Measurements from ENCODE around the gene IL17RE. TPM values are rescaled to one million over a fixed set of nuclear protein-coding genes. Genes with fewer than 3 reads are reported as not detected.
A peak's percentile ranks its signal among the peaks of the same experiment; 100 is the strongest.

IL17RE gene
- total and polyA plus RNA-seq, 11 donors, result 0.65 to 6.9 (median 0.95) TPM

DNA sequence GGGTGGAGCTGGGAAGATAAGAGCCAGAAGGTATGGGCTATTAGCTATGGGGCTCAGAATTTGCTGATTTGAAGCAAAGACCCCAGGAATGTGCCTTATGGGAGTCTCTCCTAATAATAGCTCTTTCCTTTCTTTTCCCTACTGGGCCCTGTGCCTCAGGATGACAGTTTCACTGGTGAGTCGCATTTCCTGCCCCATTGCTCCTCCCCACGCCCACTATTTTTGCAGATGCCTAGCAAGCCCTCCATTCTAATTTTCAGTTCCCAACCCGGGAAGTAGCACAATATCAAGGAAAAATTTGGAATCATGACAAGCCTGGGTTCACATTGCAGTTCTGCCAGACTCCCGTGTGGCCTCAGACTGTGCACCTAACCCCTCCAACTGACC, 583 bp downstream of the IL17RE start:
- H3K27me3 ChIP-seq, result no peaks in the 10 kb centered on the region
- ATAC-seq, result peak in 2 of 4 donors; percentile 50 to 67

GRCh38 chr3:9903904-9904303, 1.3 kb downstream of the IL17RE start:
- WGBS, 4 donors, result 90 to 100% (median 94%) methylated on average over 4 of the region's 4 CpGs
- intact Hi-C loops (cut with DNase I), result no loop called here
- Histone ChIP-seq H3K27ac (peak overlapping the region in 1 of 12 donors; percentile 71), H3K36me3 (no peaks in the 10 kb centered on the region), H3K9me3 (no peaks in the 10 kb centered on the region), H3K4me1 (peaks cover 0 to 20% (median 7%) of the 10 kb centered on the region in 12 donors), H3K27me3 (no peaks in the 10 kb centered on the region), H3K4me3 (no peak overlapping the region)
- ATAC-seq (no peak), DNase-seq (no peak)
- TF ChIP-seq POLR2A (IDR thresholded peaks at IDR 0.05), result no peak
- TF ChIP-seq, protein P1, sequence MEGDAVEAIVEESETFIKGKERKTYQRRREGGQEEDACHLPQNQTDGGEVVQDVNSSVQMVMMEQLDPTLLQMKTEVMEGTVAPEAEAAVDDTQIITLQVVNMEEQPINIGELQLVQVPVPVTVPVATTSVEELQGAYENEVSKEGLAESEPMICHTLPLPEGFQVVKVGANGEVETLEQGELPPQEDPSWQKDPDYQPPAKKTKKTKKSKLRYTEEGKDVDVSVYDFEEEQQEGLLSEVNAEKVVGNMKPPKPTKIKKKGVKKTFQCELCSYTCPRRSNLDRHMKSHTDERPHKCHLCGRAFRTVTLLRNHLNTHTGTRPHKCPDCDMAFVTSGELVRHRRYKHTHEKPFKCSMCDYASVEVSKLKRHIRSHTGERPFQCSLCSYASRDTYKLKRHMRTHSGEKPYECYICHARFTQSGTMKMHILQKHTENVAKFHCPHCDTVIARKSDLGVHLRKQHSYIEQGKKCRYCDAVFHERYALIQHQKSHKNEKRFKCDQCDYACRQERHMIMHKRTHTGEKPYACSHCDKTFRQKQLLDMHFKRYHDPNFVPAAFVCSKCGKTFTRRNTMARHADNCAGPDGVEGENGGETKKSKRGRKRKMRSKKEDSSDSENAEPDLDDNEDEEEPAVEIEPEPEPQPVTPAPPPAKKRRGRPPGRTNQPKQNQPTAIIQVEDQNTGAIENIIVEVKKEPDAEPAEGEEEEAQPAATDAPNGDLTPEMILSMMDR (IDR thresholded peaks at IDR 0.05), result no peak

More for the DNA sequence above, 583 bp downstream of the IL17RE start:
- TF ChIP-seq, protein P1 (IDR thresholded peaks at IDR 0.05), result no peak
- no peak for TF ChIP-seq POLR2A (IDR thresholded peaks at IDR 0.05)
- peak in 1 of 5 donors; percentile 26 for DNase-seq
- Histone ChIP-seq H3K4me3 (peak overlapping the region in 7 of 12 donors; percentile 20 to 41 (median 33)), H3K27ac (peak overlapping the region in 9 of 12 donors; percentile 7 to 76 (median 37)), H3K36me3 (no peaks in the 10 kb centered on the region), H3K4me1 (peaks cover 0 to 21% (median 7%) of the 10 kb centered on the region in 12 donors), H3K9me3 (no peaks in the 10 kb centered on the region)
- intact Hi-C loops (cut with DNase I), result no loop called here
- WGBS, 4 donors, result 31 to 49% (median 41%) methylated on average over 4 of the region's 4 CpGs

GRCh38 chr3:9906480-9906879, 3.8 kb downstream of the IL17RE start:
- TF ChIP-seq POLR2A (IDR thresholded peaks at IDR 0.05), result no peak
- TF ChIP-seq, protein P1 (IDR thresholded peaks at IDR 0.05), result no peak
- Histone ChIP-seq H3K4me1 (peaks cover 0 to 20% (median 7%) of the 10 kb centered on the region in 12 donors), H3K36me3 (no peaks in the 10 kb centered on the region), H3K4me3 (no peak overlapping the region), H3K27ac (no peak overlapping the region), H3K9me3 (no peaks in the 10 kb centered on the region), H3K27me3 (no peaks in the 10 kb centered on the region)
- no peak for ATAC-seq
- DNase-seq, result no peak
- WGBS, 4 donors, result 89 to 95% (median 94%) methylated on average over 5 of the region's 5 CpGs
- intact Hi-C loops (cut with DNase I), result no loop called here

GRCh38 chr3:9908286-9908685, 5.6 kb downstream of the IL17RE start:
- DNase-seq (no peak), ATAC-seq (no peak)
- intact Hi-C loops (cut with DNase I), result no loop called here
- H3K9me3 ChIP-seq, result no peaks in the 10 kb centered on the region
- no peak overlapping the region for H3K27ac ChIP-seq
- no peak for TF ChIP-seq POLR2A (IDR thresholded peaks at IDR 0.05)
- TF ChIP-seq, protein P1 (IDR thresholded peaks at IDR 0.05), result no peak
- no peaks in the 10 kb centered on the region for H3K27me3 ChIP-seq
- H3K4me3 ChIP-seq, result no peak overlapping the region
- no peaks in the 10 kb centered on the region for H3K36me3 ChIP-seq
- 87 to 98% (median 95%) methylated on average over 3 of the region's 3 CpGs for WGBS, 4 donors
- peaks cover 0 to 8% (median 1%) of the 10 kb centered on the region in 12 donors for H3K4me1 ChIP-seq
